ENCODE data around the gene CHD6.
"Not testable (repeated sequence)": the region's sequence is repeated elsewhere in the genome, so short reads cannot be mapped to it uniquely, and the experiment has no call there.

The CHD6 gene

GRCh38 chr20:41538810-41539596 is 79.2 kb downstream of the CHD6 start:
- no peak for DNase-seq

GRCh38 chr20:41537865-41538264 is 80.3 kb downstream of the CHD6 start:
- DNase-seq: no peak

GRCh38 chr20:41535551-41535950 is 82.6 kb downstream of the CHD6 start:
- DNase-seq: not testable (repeated sequence)

- DNase-seq: no peak
Measured at GRCh38 chr20:41534842-41535241, 83.3 kb downstream of the CHD6 start.

GRCh38 chr20:41534170-41534569 is 84.0 kb downstream of the CHD6 start:
- DNase-seq: no peak

GRCh38 chr20:41533537-41534136 is 84.5 kb downstream of the CHD6 start:
- no peak for DNase-seq

GRCh38 chr20:41532935-41533334 is 85.2 kb downstream of the CHD6 start:
- DNase-seq: no peak

- DNase-seq: no peak
Measured at GRCh38 chr20:41531518-41532275, 86.5 kb downstream of the CHD6 start.

GRCh38 chr20:41530923-41531322 is 87.3 kb downstream of the CHD6 start:
- DNase-seq: no peak

- DNase-seq: no peak
Measured at GRCh38 chr20:41526327-41526726, 91.8 kb downstream of the CHD6 start.

- DNase-seq: no peak
Measured at GRCh38 chr20:41524980-41525613, 93.1 kb downstream of the CHD6 start.

- DNase-seq: no peak
Measured at GRCh38 chr20:41523857-41524256, 94.3 kb downstream of the CHD6 start.

GRCh38 chr20:41513829-41514228 is 104.3 kb downstream of the CHD6 start:
- DNase-seq: no peak

- DNase-seq: no peak
Measured at GRCh38 chr20:41512624-41513023, 105.6 kb downstream of the CHD6 start.

GRCh38 chr20:41510847-41511450 is 107.2 kb downstream of the CHD6 start:
- DNase-seq: no peak

- no peak for DNase-seq
Measured at GRCh38 chr20:41510224-41510623, 108.0 kb downstream of the CHD6 start.

- DNase-seq: no peak
Measured at GRCh38 chr20:41509316-41510200, 108.6 kb downstream of the CHD6 start.

GRCh38 chr20:41508335-41508734 is 109.8 kb downstream of the CHD6 start:
- DNase-seq: no peak

GRCh38 chr20:41507851-41508250 is 110.3 kb downstream of the CHD6 start:
- DNase-seq: no peak

GRCh38 chr20:41507436-41507835 is 110.7 kb downstream of the CHD6 start:
- no peak for DNase-seq

- DNase-seq: no peak
Measured at GRCh38 chr20:41506192-41506915, 111.8 kb downstream of the CHD6 start.
